Stimulated activated CD4-positive, alpha-beta T cell treated with anti-CD3 and anti-CD28 coated beads, Interleukin-2, amount 100 ng/mL, for 48 hours (primary cell): ENCODE results near the gene EVI5L.
"Not testable (repeated sequence)": the region's sequence is repeated elsewhere in the genome, so short reads cannot be mapped to it uniquely, and the experiment has no call there.

Experiments
- DNase-seq, 2 donors: peaks; one replicate each; pipeline ENCODE4 v3.0.0-alpha.2; 2020

Gene EVI5L

DNA sequence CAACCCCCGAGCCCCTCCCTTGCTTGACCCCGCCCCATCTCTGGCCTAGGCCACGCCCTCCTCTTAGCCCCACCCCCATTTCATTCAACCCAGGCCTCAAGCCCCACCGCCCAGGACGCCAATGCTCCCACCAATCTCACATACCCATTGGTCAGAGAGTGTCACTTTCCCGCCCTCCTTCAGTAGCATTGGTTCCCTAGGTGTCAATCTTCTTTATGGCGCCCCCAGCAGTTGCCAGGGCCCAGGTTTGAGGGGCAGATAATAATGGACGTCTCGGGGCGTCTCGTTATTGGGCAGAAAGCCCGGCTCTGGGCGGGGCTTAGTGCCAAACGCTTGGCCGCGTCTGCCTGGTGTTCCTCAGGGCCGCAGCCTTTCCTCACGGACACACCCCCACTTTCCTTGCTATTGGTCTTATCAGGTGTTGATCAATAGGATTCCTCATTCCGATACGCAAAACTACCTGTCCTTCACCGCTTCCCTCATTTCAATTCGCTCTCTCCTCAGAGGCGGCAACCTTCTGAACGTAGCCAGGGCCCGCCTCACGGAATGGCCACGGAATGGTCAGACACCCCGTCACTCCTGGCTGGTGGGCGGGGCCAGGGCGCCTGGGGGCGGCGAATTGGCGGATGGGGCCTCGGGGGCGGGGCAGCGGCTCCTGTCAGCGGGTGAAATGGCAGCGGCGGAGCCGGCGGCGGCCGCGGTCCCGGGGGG, at the start of gene EVI5L:
EVI5L (plus strand) TSS at position 658 of the 711 bp plus-strand sequence. CDS start 16,325 bp downstream, outside the sequence.
- peak; percentile 99 for DNase-seq

DNA sequence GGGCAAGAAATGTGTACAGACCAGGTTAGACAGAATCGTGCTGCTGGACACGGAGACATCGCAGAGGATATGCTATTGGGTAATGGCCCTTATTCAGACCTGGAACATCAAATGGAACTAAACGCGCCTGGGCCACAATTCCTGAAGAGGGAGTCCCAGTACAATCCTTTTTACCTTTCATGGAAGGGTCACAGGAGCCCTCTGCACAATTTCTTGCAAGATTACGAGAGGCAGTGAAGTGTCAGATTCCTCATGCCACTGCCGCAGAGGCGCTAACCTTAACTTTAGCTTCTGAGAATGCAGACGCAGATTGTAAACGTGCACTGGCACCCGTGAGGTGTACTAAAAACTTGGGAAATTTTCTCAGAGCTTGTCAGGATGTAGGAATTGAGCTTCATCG, 48.9 kb upstream of the EVI5L start:
- DNase-seq = no peak

DNA sequence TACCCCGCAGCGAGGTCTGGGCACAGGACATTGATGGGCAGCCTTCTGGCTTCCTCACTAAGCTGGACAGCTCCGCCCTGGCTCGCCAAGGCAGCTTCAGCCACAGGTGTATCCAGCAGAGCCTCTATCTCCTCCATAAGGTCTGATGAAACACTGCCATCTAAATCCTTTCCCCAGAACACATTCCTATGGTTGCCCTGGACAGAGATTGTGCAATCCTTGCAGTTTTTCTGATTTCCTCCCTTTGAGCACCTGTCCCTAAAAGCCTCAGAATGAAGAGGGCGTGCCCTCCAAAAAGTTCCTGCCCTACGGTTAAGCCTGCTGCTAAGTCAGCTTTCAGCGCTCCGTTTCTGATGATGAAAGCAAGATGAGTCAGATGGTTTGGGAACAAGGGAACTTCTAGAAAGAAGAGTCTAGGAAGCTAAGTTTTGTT, 46.0 kb upstream of the EVI5L start:
- no peak for DNase-seq

DNA sequence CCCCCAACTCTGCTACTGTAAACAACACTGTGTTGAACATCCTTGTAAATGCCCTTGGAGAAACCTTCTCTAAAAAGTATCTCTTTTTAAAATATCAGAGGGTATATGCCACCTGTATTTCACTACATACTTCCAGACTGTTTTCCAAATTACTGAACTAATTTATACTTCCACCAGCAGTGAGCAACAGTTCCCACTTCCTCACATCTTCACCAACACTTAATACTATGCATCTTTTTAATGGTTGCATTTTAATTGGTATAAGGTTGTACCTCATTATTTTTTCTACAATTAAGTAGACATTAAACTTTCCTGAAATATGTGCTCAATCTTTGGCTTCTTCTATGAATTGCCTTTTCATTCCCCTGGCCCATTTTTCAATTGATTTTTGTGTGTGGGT, 45.2 kb upstream of the EVI5L start:
- DNase-seq = no peak

DNA sequence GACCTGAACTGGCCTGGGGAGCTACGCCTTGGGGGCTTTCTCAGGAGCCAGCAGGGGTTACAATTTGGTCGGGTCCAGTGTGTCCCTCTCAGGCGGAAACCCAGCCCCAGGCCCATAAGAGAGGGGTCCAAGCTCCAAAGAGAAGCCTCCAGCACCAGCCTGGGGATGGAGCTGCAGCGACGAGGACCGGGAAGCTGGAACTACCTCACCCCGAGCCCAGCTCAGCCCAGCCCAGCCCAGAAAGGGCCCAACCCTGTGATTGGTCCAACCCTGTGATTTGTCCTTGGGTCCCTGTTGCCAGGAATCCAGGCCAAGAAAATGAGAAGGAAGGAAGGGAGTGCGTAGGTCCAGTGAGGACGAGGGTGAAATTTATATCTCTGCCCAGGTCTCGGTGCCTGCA, 42.9 kb upstream of the EVI5L start:
- DNase-seq = no peak

DNA sequence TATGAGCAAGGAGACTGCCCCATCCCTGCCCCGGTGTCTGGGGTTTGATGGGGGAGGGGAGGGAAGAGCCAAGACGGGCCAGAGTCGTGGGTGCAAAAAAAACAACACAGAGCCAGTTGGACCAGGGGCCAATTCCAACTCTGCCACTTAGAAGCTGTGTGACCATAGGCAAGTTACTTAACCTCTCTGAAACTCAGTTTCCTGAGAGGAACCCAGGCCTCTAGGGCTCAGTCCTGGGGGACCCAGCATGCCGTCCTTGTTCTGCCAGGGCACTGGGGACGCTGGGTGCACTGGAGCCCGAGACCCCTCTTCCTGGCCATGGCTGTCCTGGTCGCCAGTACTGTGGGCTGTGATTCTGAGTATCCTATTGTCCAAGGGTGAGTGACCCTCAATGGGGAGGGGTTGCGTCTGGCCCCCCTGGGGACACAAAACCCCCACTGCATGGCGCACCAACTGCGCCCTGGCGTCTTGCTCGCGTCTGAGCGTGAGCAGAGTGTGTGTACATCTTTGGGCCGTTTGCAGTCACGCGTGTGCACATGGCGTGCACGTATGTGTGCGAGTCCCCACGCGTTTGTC, 42.3 kb upstream of the EVI5L start:
- DNase-seq = no peak

DNA sequence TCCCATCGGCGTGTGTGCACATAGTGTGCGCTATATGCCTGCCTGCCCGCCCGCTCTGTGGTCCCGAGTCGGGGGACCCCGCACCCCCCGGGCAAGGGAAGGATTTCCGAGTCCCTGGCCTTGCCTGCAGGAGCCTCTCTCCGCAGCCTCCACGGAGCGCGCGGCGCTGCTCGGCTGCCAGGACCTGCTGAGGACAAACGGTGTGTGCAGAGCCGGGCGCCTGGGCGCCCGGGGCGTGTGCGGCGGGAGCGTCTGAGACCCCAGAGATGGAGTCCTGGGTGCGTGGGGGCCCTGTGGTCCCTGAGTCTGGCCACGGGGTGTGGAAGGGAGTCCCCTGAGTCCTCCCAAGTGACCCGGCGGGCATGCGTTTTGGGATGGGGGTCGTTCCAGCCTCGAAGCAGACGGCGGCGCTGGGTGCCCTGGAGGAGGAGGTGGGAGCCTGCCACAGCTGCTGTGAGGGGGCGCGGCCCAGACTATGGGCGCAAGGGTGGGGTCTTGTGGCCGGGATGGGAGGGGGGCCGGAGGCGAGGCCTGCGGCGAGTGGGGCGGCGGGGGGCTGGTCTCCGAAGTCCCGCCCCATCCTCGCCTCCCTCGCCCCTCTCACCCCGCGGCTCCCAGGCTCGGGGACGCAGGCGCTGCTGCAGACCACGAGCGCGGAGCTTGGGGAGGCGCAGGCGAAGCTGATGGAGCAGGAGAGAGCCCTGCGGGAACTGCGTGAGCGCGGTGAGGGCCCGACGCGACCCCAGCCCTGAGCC, 41.7 kb upstream of the EVI5L start:
- DNase-seq = no peak

DNA sequence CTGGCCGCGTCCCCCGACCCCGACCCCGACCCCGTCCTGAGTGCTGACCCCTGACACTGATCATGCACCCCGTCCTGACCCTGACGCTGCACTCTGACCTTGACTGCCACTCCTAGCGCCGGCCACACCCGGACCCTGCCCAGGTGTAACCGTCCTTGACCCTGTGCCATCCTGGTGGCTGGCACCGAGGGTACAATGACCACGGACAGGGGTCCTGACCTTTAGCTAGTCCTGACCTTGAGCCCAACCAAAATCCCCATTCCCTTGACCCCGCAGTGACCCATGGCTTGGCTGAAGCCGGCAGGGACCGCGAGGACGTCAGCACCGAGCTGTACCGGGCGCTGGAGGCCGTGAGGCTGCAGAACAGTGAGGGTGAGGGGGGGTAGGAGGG, 41.1 kb upstream of the EVI5L start:
- no peak for DNase-seq

DNA sequence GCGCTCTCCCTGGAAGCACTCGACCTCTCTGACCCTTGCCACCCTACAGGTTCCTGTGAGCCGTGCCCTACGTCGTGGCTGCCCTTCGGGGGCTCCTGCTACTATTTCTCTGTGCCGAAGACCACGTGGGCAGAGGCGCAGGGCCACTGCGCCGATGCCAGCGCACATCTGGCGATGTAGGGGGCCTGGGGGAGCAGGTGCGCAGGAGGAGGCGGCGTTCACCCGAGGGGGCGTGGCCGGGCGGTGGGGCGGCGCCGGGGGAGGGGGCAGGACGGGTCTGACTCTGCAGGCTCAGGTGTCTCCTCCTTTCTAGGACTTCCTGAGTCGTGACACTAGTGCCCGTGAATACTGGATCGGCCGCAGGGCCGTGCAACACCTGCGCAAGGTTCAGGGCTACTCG, 40.6 kb upstream of the EVI5L start:
- DNase-seq = no peak

DNA sequence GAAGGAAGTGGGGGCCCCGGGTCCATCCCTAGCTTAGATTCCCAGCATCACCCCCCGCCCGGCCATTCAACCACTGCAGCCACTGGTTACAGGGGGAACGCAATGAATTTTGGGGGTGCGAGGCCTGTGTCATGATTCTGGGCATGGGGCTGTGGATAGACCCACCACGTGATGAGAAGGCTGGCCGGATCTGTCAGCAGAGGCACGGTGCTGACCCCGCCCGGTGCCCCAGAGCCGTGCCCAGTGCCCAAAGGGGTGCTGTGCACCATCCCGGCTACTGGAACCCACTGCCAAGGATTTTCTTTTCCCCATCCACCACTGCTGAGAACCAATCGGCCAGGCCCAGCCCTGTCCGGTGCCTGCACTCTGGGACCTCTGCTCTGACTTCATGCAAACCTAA, 39.6 kb upstream of the EVI5L start:
- DNase-seq = no peak

DNA sequence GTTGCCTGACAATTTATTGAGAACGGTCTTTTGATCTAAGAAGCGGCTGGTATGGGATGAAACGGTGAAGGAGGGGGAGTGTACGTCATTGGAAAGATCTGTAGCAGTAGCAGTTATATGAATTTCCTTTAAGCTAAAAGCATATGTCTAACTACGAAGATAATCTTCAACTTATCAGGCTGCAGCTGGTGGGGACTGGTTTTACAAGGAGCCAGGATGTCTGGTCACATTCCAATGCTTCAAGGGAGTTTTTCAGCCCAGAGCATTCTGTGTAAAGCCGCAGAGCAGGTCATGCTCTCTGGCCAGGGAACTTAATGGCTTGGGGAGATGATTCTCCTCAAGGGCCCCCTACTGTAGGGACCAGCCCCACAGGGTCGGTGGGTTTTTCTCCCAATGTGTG, 37.7 kb upstream of the EVI5L start:
- DNase-seq = no peak

DNA sequence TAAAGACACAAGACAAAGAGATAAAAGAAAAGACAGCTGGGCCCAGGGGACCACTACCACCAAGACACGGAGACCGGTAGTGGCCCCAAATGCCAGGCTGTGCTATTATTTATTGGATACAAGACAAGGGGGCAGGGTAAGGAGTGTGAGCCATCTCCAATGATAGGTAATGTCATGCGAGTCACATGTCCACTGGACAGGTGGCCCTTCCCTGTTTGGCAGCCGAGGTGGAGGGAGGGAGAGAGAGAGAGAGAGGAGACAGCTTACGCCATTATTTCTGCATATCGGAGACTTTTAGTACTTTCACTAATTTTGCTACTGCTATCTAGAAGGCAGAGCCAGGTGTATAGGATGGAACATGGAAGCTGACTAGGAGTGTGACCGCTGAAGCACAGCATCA, 37.3 kb upstream of the EVI5L start:
- not testable (repeated sequence) for DNase-seq

DNA sequence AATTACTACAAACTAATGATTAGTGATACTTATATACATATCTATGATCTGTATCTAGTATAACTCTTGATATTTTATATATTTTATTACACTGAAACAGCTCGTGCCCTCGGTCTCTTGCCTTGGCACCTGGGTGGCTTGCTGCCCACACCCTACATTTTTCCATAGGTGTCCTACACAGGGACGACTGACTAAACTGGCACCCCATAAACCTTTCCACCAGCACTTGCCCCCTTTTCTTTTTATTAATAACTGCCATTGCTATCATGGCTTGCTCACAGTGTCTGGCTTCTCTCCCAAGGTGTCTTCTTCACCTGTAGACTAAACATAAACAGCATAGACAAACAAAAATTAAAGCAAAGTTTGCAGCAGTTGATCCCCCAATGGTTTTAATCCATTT, 36.5 kb upstream of the EVI5L start:
- DNase-seq = no peak

DNA sequence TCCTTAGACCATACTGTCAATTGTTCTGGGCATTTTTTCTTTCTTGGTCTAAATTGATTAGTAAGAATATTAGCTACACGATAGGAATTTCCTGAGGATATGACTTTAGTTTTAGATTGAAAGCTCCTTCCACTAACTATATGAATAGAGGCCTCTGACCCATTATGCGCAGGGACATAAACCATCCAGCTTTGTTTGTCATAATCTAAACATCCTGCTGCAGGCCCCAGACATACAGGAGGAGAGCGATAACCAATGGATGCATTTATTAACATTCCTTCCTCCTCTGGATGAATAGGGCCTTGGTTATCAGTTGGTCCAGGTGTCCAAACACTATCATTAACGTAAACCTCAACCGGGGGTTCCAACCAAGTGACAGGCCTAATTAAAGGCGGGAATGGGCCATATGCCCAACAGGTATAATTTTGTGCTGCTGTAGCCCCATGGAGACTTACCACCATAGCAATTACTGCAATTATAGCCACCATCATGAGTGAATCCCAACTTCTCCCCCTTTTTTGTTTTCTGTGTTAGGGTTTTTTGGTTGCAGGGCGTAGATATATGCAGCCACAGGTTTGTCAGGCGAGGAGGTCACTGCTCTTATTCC, 34.4 kb upstream of the EVI5L start:
- DNase-seq = no peak

DNA sequence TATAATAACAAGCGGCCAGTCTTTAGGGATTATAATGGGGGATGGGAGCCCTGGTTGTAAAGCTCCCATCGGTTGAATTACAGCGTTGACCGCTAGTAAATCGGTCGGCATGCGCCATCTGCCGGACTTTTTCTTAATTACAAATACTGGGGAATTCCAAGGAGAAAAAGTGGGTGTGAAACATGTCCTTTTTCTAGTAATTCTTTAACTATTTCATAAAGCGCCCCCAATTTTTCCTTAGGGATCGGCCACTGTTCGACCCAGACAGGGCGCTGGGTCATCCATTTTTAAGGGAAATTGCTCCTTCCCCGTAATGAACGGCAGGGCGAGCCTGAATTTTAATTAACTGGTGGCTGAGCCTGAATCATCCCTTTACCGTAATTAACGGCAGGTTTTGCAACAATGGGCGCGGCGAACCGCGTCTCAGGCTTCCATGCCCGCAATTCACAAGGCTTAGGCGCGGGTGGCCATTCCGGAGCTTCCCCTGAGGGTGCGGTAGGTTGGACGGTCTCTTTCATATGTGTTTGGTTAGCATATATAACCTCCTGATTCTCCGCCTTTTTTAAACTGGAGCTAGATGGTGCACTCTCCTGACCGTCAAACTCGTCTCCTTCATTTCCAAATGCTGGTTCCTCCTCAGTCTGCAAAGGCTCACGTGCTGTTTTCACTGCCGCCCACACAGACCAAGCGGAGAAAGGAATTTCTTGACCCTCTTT, 30.2 kb upstream of the EVI5L start:
- peak; percentile 57 to 74 for DNase-seq

DNA sequence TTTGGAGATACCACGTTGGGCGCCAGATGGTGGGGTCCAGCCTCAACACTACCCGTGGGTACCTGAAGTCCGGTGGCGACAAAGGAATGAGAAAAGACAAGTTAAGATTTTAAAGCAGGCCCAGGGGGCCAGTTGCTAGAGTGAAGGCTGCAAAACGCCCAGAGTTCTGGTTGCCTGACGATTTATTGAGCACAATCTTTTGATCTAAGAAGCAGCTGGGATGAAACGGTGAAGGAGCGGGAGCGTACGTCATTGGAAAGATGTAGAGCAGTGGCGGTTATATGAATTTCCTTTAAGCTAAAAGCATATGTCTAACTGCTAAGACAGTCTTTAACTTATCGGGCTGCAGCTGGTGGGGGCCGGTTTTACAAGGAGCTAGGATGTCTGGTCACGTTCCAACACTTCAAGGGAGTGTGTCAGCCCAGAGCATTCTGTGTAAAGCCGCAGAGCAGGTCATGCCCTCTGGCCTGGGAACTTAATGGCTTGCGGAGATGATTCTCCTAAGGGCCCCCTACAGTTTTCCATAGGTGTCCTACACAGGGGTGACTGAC, 28.9 kb upstream of the EVI5L start:
- no peak for DNase-seq

DNA sequence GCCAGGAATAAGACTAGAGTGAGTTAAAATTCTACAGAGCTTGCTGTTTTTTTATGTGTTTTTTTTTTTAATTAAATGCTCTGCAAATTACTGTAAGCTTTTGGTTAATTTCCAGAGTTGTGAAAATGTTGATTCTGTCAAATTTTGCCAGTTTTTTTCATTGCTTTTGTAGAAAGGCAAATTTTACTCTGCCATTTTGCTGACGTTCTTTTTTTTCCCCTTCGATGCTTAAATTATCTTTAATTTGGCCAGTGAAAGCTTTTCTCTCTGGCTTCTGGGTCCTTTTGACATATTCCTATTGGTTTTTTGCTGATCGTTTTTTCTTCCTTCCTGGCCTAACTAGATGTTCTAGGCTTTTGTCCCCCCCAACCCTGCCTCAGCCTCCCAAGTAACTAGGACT, 23.8 kb upstream of the EVI5L start:
- no peak for DNase-seq

DNA sequence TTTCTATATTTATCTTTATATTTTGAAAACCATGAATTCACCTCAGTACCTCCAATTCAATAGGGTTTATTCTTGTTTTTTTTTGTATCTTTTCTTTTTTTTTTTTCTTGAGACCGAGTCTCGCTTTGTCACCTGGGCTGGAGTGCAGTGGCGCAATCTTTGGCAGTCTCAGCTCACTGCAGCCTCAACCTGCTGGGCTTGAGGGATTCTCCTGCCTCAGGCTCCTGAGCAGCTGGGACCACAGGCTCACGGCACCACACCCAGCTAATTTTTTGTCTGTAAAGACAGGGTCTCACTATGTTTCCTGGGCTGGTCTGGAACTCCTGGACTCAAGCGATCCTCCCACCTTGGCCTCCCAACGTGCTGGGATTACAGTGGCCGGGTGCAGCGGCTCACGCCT, 23.1 kb upstream of the EVI5L start:
- no peak for DNase-seq

DNA sequence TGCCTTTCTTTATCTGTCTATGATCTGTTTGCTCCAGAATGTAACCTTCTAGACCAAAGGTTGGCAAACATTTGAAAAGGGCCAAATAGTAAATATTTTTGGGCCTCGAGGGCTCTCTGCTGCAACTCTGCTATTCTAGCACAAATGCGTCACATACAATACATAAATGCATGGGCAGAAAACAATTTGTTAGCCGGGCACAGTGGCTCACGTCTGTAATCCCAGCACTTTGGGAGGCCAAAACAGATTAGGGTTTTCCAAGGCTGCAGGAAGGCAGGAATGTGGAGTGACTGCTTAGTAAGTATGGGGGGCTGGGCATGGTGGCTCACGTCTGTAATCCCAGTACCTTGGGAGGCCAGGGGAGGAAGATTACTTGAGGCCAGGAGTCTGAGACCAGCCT, 21.9 kb upstream of the EVI5L start:
- no peak for DNase-seq

DNA sequence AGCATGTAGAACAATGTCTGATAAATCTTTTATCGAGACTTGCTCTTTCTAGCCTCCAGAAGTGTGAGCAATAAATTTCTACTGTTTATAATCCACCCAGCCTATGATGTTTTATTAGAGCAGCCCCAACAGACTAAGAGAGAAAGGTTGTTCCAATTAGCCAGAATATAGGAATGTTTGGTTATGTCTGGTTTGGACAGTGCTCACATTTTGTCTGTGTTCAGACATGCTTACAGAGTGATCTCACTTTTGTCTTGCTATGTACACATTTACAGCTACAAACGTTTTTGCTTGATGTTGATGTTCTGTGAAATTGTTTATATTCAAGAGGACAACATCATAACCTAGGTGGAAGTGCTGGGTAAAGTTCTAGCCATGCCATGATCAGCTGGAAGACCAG, 18.0 kb upstream of the EVI5L start:
- DNase-seq = no peak

DNA sequence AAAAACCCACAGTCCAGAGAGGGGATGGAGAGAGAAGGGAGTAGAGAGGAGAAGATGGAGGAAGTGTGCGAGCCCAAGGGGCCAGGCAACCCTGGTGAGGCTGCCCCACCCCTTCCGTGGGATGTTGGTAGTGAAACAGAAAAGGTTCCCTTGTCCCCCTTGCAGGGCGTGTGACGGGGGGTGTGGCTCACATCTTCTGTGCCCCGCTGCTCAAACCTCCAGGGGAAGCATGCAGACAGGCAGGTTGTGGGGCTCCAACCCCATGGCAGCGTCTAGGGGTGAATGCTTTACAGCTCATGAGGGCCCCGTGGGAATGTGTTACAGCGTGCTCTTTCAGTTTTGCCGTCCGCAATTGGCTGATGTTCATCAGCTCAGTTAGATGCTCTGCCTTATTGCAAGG, 14.7 kb upstream of the EVI5L start:
- no peak for DNase-seq

DNA sequence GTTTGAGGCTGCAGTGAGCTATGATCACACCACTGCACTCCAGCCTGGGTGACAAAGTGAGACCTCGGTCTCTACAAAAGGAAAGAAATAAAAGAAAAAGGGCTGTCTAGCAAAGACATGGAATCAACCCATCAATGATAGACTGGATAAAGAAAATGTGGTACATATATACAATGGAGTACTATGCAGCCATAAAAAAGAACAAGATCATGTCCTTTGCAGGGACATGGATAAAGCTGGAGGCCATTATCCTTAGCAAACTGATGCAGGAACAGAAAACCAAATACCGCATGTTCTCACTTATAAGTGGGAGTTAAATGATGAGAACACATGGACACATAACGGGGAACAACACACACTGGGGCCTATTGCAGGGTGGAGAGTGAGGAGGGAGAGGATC, 14.0 kb upstream of the EVI5L start:
- DNase-seq = not testable (repeated sequence)

DNA sequence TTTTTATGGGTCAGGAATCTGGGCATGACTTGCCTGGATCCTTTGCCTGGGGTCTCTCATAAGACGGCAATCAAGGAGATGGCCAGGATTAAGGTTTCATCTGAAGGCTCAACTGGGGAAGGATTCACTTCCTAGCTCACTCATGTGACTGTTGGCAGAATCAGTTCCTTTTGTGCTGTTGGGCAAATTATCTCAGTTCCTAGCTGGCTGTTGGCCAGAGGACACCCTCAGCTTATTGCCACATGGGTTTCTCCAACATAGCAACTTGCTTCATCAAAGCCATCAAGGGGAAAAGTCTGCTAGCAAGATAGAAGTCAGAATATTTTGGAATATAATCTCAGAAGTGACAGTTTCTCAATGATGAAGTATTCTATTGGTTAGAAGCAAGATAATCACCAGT, 12.2 kb upstream of the EVI5L start:
- no peak for DNase-seq
